ENCODE results near the gene ZCCHC2.
A peak's percentile ranks its signal among the peaks of the same experiment; 100 is the strongest.

ZCCHC2 gene

DNA sequence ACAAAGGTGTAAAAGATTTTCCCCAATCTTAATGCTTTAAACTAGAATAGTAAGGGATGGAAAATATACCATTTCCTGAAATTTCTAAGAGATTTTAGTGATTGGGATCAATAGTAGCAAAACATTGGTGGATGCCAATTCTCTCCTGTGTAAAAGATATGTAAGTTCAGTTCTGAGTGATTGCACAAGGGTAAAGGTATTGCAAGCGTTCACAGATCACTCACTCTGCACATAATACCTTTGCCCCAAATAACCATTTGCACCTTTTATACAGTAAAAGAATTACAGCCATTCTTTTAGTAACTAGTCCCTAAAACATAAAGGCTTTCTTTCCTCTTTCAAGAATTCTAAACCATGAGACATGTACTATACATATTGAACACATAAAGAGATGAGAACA lies 13.0 kb upstream of the ZCCHC2 start:
- no peak for DNase-seq (ENCODE audit: low read depth in 2 of 3, low spot score in 1 of 3)

DNA sequence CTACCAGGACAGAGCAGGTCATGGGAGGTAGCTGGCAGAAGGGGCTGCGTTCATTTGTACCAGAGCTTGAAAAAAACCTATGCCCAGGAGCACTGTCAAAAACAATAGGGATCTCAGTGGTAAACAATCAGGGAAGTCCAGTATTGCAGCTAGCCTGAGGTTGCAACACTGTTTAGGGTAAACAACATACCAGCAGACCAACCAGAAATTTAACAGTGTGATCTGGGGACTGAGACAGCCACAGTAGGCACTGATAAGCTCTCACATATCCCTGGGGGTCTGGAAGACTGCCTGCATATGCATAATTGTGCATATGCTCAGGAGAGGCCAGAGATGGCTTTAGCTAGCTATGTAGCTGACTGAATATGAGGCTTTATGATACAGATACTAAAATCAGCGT lies 12.0 kb upstream of the ZCCHC2 start:
- DNase-seq (ENCODE audit: low read depth in 2 of 3, low spot score in 1 of 3) = no peak

DNA sequence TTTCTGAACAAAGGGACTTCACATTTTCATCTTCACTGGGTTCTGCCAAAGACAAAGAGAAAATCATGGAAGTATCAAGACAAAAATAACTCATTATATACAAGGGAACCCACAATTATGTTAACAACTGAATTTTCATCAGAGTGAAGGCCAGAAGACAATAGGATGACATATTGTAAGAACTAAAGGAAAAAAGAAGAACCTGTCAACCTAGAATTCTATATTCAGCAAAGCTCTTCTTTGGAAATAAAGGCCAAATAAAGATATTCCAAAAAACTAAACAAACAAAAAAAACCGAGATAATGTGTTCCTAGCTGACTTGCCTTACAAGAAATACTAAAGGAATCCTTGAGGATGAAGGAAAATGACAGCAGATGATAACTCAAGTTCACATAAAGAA lies 10.3 kb upstream of the ZCCHC2 start:
- no peak for DNase-seq (ENCODE audit: low read depth in 2 of 3, low spot score in 1 of 3)

DNA sequence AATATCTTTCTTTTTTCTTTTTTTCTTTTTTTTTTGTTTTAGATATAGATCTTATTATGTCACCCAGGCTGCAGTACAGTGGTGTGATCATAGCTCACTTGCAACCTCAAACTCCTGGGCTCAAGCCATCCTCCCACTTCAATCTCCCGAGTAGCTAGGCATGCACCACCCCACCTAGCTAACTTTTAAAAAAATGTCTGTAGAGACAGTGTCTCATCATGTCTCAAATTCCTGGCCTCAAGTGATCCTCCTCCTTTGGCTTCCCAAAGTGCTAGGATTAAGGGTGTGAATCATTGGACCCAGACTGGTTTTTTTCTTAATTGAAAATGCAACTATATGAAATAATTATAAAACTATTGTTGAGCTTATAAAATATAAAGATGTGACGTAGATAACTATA lies 9.8 kb upstream of the ZCCHC2 start:
- no peak for DNase-seq (ENCODE audit: low read depth in 2 of 3, low spot score in 1 of 3)

DNA sequence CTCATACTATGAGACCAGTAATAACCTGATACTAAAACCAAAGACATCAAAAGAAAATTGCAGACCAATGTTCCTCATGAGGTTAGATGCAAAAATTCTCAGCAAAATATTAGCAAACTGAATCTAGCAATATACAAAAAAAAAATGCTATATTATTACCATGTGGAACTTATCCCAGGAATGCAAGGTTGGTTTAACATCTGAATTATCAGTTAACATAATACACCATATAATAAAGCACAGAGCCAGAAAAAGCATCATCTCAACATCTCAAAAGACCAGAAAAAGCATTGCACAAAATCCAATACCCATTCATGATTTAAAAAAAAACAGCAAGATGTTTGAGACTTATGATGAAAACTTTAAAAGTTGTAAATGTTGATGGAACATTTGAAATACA lies 8.3 kb upstream of the ZCCHC2 start:
- no peak for DNase-seq (ENCODE audit: low read depth in 2 of 3, low spot score in 1 of 3)

DNA sequence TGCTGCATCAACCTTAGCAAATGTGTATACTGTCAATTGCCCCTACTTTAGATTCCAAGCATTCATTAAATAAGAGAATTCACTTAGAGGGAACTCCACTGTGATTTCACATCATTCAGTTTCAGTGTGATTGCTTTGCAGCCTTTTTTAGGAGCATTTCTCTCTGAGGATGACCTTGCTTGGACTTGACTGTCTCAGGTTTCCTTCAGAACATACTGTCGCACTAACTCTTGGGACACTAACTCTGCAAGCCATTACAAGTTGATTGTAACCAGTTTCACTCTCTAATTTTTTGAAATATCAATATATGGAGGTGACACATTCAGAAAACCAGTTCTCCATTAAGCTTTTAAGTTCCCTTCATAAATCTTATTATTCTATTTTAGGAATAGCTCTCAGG lies 6.6 kb upstream of the ZCCHC2 start:
- no peak for DNase-seq (ENCODE audit: low read depth in 2 of 3, low spot score in 1 of 3)

DNA sequence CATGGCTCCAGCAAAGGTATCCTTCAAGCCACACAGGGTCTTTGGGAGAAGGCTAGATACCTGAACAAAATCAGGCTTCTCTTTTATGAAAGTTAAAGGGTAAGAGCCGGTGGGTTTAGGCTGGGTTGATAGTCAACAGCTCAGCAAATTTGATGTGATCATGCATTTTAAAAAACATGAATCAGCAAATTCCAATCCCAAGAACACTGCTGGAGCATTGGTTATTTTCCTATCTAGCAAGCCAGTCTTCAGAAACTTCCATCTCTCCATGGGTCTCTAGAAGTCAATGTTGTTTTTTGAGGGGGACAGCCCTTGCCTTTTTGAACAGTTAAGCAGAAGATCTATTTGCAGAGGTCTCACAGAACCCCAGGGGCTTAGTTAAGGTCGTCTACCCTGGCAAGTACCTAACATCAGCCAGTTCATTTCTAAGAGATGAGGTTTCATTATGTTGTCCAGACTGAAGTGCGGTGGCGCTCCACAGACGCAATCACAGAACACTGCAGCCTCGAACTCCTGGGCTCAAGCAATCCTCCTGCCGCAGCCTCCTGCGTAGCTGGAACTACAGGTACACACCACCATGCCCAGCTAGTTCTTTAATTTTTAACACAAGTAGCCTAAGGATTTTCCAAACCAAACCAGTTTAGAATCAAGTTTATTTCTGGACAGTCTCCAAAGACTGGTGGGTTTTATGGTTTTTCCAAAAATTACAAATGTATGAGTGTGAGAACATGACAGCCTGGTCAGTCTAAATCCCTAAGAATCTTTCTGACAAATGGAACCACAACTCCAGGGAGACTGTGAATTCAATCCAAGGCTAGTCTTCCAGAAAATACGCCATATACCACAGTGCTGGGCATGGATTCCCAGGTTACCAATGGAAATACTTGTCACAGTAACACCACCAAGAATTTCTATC lies 4.1 kb upstream of the ZCCHC2 start:
- DNase-seq (ENCODE audit: low read depth in 2 of 3, low spot score in 1 of 3) = no peak

DNA sequence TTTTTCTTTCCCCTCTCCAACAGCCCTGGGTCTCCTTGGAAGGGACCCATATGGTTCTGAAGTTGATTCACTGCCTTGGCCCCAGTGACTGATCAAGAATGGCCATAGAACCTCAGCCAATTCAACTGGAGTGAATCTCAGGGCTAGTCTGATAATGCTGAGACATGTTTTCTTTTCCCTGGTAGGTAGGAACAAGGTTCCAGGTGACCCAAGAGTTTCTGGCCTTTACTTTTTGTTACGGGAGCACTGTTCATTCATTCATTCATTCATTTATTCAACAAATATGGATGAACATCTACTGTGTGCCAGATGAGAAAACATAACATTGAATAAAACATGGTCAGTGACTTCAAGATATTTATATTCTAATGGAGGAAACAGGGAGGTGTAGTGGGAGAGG lies 3.1 kb upstream of the ZCCHC2 start:
- DNase-seq (ENCODE audit: low read depth in 2 of 3, low spot score in 1 of 3) = no peak

DNA sequence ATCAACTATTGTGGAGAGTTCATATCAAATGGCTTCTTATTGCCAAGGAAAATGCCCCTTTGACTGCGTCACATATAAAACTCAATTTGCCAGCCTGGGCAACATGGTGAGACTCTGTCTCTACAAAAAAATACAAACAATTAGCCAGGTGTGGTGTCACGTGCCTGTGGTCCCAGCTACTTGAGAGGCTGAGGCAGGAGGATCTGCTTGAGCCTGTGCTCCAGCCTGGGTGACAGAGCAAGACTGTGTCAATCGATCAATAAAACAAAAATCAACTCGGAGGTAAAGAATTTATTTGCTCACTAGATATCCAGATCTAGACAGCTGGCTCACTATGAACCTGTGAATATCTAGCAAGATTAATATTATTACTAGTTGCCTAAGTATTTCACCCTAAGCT lies 1.7 kb upstream of the ZCCHC2 start:
- DNase-seq (ENCODE audit: low read depth in 2 of 3, low spot score in 1 of 3) = no peak

DNA sequence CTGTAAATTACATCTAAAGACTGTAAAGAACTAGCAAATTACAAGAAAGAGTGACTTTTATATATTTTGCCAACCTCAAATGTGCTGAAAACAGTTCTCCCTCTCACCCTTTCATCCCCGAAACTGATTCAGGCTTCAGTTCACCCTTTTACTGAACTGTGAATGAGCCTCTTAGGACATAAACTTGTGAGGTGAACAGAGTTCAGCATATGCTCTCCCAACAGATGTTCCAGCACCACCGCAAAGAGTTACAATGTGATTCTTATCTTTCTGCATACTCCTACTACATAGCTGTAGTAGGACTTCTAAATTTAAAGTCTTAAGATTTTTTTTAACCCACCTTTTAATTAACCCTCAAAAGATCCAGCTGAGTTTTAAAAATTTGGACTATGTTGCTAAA lies 1.2 kb upstream of the ZCCHC2 start:
- no peak for DNase-seq (ENCODE audit: low read depth in 2 of 3, low spot score in 1 of 3)

DNA sequence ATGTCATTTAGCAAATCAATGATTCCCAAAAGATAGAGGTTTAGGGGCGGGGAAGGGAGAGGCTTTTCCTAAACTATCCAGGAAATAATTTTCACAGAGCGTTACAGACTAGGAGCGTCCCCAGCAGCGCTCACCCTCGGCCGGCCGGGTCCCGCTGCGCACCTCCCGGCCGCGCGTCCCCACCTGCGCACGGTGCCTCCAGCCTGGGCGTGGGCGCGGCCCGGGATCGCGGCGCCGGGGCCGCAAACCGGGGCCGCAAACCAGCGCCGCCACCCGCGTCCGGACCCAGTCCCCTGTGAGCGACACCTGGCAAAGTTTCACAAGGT lies 684 bp upstream of the ZCCHC2 start:
- DNase-seq (ENCODE audit: low read depth in 2 of 3, low spot score in 1 of 3) = no peak

DNA sequence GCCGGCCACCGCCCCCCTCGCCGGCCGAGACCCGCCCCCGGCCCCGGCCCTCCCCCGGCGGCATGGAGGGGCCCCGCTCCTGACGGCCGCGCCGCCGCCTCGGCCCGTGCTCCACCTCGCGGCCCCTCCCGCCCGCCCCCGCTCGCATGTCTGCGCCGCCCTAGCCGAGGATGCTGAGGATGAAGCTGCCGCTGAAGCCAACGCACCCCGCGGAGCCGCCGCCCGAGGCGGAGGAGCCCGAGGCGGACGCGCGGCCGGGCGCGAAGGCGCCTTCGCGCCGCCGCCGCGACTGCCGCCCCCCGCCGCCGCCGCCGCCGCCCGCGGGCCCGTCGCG lies 397 bp downstream of the ZCCHC2 start:
- DNase-seq (ENCODE audit: low read depth in 2 of 3, low spot score in 1 of 3) = no peak

DNA sequence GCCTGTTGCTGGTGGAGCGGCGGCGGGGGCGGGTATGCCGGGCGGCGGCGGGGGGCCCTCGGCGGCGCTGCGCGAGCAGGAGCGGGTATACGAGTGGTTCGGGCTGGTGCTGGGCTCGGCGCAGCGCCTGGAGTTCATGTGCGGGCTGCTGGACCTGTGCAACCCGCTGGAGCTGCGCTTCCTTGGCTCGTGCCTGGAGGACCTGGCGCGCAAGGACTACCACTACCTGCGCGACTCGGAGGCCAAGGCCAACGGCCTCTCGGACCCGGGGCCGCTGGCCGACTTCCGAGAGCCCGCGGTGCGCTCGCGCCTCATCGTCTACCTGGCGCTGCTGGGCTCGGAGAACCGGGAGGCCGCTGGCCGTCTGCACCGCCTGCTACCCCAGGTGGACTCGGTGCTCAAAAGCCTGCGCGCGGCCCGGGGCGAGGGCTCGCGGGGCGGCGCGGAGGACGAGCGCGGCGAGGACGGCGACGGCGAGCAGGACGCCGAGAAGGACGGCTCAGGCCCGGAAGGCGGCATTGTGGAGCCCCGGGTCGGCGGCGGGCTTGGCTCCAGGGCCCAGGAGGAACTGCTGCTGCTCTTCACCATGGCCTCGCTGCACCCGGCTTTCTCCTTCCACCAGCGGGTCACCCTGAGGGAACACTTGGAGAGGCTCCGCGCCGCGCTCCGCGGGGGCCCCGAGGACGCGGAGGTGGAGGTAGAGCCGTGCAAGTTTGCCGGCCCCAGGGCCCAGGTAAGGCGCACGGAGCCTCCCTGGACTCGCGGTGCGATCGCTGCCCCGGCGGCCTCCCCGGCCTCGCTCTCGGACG lies 1.0 kb downstream of the ZCCHC2 start:
- DNase-seq (ENCODE audit: low read depth in 2 of 3, low spot score in 1 of 3) = peak in 2 of 3 donors; percentile 18 to 42

DNA sequence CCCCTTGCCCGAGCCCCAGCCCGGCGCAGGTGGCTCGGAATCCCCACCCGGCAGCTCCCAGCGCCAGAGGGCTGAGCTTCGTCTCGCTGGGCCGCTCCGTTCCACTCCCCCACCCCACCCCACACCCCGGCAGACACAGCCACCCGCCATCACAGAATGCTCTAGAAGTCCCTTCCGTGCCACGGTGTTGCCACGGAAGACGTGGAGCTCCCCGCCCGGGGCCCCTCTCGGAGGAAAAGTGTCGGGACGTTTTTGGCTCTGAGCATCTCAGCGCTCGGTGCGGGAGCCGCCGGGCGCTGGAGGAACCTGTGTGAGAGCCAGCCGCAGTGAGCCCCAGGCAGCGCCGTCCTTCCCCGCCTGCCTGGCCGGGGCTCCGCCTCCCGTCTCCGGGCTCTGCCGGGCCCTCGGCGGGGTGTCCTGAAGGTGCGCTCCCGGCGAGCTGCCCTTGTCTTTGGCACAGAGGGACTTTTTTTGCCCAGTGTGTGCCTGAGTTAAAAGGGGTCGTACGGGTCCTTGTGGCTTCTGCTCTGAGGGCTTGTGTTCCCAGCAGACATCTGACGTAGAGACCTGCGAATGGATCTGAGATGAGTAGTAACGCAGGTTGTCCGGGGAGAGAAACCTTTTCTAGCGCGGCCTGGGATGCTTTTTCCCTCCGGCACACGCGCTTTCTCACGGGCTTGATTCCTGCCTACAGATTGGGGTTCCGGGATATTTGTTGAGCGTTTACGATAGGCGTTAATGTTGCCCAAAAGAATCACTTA lies 1.8 kb downstream of the ZCCHC2 start:
- peak; percentile 25 to 50 (median 37) for DNase-seq (ENCODE audit: low read depth in 2 of 3, low spot score in 1 of 3)

DNA sequence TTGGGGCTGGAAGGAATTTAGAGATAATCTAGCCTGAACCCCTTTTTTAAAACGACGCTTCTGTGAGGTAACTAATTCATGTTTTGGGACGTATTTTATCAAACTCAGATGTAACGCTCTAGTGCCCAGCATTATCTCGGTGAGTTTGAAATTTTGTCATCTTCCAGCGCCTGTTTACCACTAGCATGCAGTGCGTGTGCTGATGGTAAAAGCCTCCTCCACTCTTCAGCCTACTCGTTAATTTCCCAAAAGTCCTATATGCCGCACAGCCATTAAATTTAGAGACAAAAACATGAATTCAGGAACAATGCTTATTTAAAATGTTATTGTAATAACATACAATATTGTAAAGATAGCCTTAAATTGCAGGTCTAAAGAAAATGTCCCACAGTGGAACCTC lies 2.8 kb downstream of the ZCCHC2 start:
- no peak for DNase-seq (ENCODE audit: low read depth in 2 of 3, low spot score in 1 of 3)

DNA sequence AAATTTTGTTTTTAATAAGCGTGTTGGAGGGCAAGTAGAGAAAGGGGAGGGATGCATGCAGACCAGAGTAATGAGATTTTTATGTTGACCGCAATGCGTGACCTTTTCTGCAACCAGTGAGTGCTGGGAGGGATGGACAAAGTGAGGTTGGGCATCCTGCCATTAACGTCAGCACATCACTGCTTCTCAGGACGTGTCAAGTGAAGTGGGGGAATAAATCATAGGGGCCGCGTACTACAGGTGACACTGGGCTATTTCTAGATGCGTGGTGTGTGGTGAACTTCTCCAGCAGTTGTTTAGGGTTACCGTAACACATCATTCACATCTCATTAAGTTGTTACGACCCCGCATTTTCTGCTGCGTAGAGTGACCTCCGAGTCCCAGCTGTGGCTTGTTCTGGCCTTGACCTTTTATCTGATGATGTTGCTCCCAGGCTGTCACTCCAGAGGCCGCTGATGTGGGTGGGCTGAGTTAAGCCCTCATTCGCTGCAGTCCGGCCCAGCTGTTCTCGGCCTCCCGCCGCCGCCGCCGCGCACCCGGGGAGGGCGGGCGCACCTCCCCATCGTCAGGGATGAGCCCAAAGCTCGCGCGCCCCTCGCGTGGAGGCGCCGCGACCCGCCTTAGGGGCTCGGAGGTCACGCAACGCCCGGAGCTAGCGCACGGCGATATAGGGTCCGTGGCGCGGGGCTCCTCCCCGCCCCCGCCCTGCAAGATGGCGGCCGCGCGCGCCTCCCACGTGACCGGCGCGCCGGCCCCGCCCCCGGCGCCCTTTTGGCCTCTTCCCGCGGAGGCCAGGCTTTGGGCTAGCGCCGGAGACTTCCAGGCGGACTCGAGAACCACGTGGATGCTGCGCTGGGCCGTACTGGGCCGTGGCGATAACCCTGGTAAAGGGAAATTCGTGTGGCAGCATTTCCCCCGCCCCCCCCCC lies 3.5 kb downstream of the ZCCHC2 start:
- DNase-seq (ENCODE audit: low read depth in 2 of 3, low spot score in 1 of 3) = peak; percentile 49 to 68 (median 67)

DNA sequence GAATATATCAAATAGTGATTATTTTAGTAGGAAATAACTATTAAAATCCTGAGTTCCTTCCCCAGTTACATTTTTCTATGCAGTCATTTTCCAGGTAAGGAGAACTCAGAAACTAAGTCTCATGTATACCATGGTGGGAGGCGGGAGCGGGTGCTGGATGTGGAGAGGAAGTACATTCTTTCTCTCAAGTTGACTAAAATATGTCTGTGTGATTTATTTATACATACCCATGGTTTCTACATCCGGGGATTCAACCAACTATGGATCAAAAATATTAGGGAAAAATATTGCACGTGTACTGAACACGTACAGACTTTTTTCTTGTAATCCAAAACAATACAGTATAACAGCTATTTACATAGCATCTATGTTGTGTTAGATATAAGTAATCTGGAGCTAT lies 6.8 kb downstream of the ZCCHC2 start:
- no peak for DNase-seq (ENCODE audit: low read depth in 2 of 3, low spot score in 1 of 3)

DNA sequence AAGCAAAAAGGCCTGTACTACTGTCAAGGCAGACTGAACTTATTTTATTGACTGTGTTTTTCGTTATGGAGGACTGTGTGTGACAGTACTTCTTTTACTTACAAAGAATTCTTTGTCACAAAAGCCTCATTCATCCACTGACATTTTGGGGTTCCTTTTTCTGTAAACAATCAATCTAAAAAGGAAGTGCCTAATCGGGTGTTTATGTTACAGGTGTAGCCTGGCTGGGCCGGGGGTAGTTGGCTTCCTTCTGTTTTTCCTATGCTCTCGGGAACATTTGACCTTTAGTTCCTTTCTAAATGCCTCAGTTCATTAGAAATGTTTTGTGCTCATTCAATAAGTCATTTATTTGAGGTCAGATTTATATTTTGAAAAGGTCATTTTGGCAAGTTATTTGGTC lies 8.3 kb downstream of the ZCCHC2 start:
- DNase-seq (ENCODE audit: low read depth in 2 of 3, low spot score in 1 of 3) = no peak

DNA sequence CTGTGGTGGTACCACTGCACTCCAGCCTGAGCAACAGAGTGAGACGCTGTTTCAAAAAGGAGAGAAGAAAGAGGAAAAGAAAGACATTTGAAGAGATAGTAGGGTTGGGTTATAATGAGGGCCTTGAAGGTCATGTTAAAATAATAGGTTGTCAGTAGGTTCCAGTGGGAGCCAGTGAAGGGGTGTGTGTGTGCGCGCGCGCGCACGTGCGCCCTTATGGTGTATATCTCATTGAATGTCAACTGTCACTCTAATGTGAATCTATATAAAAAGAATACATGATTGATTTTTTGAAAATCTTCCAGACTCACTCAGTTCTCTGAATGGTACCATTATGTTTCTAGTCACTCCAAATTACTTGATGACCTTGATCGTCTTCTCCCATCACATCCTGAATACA lies 9.1 kb downstream of the ZCCHC2 start:
- DNase-seq (ENCODE audit: low read depth in 2 of 3, low spot score in 1 of 3) = no peak

DNA sequence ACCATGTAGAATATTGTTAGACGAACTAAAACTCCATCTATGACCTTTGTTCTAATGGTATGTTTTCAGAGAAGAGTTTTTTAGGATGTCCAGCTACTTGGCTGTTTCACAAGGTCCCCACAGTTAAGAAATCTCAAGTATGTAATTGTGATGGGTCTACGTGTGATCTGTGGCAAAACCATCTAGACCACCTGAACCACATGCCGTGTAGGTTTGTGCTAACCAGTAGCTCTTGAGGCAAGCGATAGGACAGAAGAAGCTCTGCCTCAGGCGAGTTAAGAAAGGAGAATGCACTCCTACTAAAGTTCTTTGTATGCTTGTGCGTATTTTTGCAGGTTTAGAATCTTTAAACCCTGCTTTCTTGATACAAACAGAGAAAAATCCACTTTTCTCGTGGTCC lies 13.2 kb downstream of the ZCCHC2 start:
- no peak for DNase-seq (ENCODE audit: low read depth in 2 of 3, low spot score in 1 of 3)

All from stimulated activated CD4-positive, alpha-beta T cell treated with anti-CD3 and anti-CD28 coated beads, Interleukin-12 subunit alpha, Interleukin-12 subunit beta, amount 100 ng/mL, for 48 hours (primary cell).